NCI-H748 (cell line): ENCODE measurements around the gene URI1.
A peak's percentile ranks its signal among the peaks of the same experiment; 100 is the strongest.
"Not testable (repeated sequence)": the region's sequence is repeated elsewhere in the genome, so short reads cannot be mapped to it uniquely, and the experiment has no call there.

ENCODE experiments used
- DNase-seq: peaks from one replicate; lab custom pipeline; 2025; ENCODE audit not compliant: unreplicated experiment; lab: John Stamatoyannopoulos, UW

Gene URI1, protein sequence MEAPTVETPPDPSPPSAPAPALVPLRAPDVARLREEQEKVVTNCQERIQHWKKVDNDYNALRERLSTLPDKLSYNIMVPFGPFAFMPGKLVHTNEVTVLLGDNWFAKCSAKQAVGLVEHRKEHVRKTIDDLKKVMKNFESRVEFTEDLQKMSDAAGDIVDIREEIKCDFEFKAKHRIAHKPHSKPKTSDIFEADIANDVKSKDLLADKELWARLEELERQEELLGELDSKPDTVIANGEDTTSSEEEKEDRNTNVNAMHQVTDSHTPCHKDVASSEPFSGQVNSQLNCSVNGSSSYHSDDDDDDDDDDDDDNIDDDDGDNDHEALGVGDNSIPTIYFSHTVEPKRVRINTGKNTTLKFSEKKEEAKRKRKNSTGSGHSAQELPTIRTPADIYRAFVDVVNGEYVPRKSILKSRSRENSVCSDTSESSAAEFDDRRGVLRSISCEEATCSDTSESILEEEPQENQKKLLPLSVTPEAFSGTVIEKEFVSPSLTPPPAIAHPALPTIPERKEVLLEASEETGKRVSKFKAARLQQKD

DNA sequence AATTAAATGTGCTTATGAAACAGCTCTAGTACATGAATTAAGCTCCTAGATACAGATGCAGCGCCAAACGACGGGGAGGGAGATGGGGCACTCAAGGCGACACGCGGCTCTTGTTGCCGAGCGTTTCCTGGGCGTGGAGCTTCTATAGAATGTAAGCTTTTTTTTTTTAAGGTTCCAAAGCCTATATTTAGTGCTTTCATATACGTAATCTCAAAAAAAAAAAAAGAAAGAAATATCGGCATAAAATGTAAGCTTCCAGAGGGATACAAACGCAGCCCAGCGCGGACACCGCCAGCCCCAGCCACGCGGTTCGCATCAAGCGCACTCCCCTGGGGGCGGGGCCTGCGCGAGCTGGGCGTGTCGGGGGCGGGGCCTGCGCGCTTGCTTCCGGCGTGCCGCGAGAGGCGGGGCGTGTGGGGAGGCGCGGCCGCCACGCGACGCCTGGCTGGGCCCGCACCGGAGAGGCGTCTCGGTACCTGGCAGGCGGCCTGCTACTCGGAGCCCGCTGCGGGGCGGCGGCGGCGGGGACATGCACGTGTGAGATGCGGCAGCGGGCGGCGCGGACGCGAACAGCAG, at the start of gene URI1:
Gene URI1, plus strand, starts transcription at position 412 of the 576 bp plus-strand sequence. CDS start 309 bp downstream, outside the sequence.
- peak; percentile 87 for DNase-seq

DNA sequence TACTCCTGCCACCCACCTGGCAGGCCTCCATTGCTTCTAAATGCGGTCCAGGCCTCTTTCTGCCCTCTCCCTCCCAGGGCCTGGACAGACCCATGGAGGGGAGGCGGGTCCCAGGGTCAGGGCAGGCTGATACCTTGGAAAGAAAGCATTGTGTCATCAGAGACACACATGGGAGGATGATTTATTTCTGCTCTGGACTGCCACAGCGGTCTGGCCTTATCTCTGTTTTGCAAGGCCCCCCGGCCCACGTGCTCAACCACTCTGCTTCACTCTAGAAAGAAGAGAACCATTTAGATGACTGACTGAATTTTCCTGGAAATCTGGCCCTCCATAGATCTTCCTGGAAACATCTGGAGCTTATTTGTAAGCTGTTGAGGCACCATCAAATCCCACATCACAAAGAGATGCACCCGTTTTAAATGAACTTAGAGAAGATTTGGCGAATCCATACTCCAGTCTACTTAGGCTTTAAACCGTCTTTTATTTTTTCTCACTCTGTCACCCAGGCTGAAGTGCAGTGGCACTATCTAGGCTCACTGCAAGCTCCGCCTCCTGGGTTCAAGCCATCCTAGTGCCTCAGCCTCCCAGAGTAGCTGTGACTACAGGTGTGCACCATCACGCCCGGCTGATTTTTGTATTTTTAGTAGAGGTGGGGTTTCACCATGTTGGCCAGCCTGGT, 48.3 kb upstream of the URI1 start:
- no peak for DNase-seq

DNA sequence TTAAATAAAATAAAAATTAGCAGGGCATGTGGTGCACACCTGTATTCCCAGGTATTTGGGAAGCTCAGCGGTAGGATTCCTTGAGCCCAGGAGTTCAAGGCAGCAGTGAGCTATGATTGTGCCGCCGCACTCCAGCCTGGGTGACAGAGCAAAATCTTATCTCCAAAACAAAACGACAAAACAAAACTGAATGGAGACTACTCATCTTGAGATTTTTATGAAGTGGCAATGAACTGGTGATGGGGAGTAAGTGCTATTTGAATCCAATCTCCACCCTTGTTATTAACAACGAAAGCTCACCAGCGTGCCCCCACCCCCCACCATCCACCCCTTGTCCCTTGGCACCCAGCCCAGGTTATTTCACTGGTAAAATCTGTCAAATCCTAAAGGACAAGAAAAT, 45.2 kb upstream of the URI1 start:
- no peak for DNase-seq

DNA sequence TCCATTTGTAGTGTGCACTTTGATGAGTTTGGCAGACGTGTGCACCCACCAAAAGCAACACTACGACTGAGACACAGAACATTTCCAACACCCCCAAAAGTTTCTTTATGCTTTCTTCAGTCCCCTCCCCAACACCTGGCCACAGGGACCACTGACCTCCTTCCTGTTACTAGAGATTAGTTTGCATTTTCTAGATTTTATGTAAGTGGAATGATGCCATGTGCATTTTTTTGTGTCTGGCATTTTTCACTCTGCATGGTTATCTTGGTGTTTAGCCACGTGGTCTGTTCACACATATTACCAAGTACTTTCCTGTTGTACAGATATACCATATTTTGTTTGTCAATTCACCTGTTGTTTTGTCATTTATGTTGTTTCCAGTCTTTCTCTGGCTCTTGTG, 44.6 kb upstream of the URI1 start:
- no peak for DNase-seq

DNA sequence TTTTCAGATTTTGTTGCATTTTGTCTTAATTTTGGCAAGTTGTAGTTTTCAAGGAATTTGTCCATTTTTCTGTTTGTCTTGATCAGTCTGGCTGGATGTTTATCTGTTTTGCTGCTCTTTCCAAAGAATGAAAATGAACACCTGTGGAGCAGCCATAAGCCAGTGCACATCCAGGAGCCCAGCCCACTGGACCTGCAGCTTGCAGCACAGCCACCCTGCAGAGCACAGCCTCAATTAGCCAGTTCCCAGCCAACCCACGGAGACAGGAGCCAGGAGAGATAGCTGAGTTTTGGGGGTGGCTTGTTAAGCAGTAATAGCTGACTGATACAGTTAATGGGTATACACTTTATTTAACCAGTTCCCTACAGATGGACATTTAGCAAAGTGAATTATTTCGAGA, 38.0 kb upstream of the URI1 start:
- DNase-seq, result no peak

DNA sequence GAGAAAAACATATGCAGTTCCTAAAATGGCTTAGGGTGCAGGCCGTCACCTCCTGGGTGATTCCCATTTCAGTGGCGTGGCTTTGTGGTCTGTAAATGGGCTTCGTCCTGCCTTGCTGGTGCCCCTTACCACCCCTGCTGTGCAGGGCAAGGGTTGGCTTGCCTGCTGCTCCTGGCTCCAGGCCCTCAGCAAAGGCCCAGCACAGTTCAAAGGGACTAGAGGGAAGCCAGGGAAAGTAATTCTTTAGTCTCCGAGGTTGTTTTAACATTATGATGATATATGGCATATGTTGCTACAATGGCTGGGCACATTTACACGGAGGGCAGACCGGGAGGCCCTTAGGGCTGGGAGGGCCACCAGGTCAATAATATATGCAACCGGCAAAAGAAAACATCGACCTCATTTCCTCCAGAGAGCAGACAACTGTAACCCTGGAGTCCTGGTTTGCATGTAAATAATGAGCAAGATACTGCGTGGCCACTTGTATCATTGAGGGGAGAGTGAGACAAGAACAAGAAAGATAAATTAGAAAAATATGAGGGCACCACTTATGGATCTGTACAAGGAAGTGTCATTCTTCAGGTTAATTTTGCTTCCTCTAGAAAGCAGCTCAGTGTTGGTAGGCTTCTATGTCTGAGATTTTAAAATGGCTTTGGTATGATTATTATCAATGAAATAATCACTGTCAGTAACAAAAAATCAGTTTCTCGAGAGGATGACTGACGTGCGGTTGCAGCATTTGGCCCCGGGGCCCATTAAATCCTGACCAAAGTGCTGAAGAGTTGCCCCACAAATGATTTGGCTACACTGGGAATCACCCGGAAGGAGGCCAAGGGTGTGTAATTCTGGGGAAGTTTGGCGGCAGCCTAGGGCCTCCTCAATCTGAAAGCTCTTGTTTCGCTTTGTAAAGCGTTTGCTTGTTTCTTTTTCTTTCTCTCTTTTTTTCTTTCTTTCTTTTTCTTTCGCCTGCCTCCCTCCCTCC, 32.8 kb upstream of the URI1 start:
- DNase-seq, result no peak

DNA sequence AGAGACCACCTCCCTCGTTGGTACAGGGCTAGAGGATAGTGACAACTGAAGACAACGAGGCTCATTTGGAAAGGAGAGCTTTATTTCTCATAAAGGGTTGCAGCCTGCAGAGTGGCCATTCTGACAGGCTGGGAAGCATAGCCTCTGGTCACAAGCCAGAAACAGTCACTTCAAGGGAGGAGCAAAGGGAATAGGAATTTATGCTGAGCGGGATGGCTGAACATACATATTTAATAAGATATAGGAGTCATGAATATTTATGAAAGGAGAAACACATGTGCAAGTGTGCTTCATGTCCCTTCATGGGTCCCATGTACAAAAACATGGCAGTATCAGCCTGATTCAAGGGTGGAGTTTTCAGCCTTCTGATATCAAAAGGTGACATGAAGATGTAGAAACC, 27.1 kb upstream of the URI1 start:
- no peak for DNase-seq

DNA sequence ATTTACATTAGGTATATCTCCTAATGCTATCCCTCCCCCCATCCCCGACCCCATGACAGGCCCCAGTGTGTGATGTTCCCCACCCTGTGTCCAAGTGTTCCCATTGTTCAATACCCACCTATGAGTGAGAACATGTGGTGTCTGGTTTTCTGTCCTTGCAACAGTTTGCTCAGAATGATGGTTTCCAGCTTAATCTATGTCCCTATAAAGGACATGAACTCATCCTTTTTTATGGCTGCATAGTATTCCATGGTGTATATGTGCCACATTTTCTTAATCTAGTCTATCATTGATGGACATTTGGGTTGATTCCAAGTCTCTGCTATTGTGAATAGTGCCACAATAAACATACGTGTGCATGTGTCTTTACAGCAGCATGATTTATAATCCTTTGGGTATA, 26.2 kb upstream of the URI1 start:
- DNase-seq, result not testable (repeated sequence)

DNA sequence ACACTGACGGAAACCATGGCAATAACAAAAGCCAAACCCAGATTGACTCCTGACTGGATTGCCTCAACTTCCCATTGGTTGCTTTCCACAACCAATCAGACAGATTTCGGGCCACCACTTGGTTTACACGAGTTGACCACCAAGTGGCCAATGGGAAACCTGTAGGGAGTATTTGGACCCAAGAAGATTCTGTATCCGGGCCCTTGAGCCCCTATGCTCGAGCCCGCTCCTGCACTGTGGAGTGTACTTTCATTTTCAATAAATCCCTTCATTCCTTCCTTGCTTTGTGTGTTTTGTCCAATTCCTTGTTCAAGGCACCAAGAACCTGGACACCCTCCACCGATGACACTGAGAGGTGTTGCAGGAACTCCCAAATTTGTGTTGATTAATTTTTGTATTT, 24.1 kb upstream of the URI1 start:
- DNase-seq, result no peak

DNA sequence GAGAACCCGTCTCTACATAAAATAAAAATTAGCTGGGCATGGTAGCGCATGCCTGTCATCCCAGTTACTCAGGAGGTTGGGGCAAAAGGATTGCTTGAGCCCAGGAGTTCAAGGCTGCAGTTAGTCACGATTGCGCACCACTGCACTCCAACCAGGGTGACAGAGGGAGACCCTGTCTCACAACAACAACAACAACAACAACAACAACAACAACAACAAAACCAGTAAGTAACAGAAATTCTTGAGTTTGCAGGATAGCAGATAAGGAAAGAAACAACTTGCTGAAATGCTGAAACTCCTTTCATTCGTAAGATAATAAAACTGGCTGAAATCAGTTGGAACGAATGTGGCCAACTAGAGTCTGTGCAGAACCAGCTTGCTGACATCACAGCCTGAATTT, 23.1 kb upstream of the URI1 start:
- no peak for DNase-seq

DNA sequence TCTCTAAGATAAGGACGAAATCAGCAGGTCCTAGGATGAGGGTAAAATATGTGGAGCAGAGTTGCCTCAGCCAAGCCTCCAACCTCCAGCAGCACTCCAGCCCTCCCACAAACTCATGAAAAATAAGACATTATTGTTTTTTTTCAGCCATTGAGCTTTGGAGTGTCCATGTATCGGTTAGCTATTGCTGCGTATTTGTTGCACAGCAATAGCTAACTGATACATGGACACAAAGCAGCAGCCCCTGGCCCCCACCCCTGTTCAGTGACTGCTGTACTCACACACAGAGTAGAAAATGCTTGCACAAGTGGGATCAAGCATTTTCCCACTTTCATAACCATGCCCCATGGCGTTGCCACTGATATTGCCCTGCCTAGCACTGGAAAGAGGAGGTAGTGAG, 19.1 kb upstream of the URI1 start:
- no peak for DNase-seq

DNA sequence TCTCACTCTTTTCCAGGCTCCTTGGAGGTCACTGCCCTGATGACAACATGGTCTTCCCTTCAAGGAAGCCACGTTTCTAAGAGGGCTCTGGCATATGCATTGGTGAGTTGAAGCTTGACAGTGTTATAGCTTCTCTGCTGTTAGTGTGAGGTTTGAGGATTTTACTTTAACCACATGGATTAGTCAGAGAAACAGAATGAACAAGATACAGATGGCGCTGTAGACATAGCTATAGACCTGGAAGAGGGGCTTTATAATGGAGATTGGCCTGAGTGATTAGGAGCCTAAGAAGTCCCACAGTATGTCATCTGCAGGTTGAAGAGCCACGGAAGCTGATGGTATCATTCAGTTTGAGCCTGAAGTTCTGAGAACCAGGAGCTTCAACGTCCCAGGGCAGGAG, 18.4 kb upstream of the URI1 start:
- no peak for DNase-seq

DNA sequence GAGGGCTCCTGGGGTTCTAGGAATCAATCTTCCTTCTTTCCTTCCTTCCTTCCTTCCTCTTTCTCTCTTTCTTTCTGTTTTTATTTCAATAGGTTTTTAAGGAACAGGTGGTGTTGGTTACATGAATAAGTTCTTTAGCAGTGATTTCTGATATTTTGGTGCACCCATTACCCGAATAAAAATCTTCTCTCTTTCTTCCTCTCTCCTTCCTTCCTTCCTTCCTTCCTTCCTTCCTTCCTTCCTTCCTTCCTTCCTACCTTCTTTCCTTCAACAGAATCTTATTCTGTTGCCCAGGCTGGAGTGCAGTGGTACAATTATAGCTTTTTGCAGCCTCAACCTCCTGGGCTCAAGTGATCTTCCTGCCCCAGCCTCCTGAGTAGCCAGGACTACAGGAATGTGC, 16.0 kb upstream of the URI1 start:
- no peak for DNase-seq

DNA sequence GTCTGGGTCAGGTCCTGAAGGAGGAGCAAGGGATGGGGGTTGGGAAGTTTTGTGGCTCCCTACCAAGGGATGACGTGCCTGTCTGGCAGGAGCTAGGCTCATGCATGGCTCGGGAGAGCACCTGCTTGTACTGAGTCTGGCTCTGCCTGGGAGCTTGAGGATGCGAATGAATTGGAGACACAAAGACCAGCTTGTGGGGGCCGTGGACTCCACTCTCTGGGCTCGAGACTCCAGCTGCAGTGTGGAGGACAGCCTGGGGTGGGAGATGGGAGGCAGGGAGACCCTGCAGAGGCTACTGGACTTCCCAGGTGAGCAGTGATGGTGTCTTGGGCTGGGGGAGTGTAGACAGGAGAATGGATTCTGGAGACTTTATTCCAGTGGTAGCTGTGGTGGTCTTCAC, 15.2 kb upstream of the URI1 start:
- no peak for DNase-seq

DNA sequence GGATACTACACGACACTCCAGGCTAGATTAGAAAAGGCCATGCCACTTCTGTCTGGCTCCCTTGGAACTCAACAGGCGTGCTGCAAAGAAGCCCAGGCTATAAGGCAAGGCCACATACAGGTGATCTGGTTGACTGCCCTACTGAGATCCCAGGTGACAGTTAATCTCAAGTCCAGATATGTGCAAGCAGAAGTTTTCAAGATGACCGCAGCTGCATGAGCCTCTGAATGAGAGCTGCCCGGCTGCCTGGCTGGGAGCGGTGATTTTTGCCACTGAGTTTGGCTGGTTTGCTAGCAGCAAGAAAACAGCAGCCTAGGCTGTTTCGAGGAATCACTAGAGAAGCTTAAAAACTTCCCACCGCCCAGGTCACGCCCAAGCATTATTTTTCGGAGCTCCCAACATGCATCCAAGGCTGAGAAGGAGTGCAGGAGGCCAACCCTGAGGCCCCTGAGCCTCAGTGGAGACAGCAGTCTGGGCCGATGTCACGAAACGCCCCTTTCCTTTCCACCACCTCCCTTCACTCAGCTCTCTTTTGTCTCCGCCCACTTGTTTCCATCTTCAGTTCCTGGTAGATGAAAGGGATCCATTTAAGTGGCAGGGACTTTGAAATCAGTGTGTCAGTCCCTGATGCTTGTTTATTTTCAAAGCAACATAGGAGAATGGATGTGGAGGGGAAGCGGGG, 14.0 kb upstream of the URI1 start:
- DNase-seq, result no peak

DNA sequence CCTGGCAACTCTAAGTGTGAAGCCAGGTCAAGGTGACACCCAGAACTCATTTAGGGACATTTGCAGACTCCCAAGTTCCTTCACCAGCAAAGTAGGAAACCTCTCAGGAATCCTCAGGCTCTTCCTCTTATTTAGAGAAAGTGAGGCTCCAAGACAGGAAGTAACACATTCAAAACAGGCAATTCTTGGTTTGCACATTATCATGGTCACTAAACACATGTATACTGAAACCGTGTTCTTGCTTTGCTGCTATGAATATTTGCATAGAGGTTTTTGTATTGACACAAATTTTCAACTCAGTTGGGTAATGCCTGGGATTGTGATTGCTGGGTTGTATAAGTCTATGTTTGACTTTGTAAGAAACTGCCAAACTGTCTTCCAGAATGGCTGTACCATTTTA, 13.2 kb upstream of the URI1 start:
- DNase-seq, result no peak

DNA sequence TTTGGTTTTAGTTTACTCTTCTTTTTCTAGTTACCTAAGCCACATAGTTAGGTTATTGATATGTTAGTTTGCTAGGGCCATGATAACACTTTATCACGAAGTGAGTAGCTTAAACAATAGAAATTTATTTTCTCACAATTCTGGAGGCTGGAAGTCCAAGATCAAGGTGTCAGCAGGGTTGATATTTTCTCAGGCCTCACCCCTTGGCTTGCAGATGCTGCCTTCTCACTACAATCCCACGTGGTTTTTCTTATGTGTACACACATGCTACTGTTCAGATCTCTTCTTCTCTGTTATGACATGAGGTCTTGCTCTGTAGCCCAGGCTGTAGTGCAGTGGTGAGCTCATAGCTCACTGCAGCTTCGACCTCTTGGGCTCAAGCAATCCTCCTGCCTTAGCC, 7.8 kb upstream of the URI1 start:
- DNase-seq, result no peak

DNA sequence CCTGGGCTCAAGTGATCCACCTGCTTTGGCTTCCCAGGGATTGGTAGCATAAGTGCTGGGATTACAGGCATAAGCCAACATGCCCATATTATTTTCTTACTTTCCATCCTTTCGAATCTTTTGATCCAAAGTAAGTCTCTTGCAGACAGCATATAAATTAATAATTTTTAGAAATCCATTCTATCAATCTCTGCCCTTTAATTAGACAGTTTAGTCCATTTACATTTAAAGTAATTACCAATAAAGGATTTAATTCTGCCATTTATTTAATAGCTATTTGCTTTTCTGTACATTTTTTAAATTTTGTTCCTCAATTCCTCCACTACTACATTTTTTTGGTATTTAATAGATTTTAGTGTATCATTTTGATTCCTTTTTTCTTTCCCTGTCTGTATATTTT, 7.3 kb upstream of the URI1 start:
- no peak for DNase-seq

DNA sequence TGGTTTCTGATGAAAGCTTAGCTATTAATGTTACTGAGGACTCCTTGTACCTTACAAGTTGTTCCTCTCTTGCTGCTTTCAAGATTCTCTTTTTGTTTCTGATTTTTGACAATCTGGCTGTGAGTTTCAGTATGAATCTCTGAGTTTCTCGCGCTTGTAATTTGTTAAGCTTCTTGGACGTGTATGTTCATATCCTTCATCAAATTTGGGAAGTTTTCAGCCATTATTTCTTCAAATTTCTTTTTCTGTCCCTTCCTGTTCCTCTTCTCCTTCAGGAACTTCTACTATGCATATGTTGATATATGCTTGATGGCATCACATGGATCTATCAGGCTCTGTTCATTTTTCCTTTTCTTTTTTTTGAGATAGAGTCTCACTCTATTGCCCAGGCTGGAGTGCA, 5.6 kb upstream of the URI1 start:
- DNase-seq, result no peak

DNA sequence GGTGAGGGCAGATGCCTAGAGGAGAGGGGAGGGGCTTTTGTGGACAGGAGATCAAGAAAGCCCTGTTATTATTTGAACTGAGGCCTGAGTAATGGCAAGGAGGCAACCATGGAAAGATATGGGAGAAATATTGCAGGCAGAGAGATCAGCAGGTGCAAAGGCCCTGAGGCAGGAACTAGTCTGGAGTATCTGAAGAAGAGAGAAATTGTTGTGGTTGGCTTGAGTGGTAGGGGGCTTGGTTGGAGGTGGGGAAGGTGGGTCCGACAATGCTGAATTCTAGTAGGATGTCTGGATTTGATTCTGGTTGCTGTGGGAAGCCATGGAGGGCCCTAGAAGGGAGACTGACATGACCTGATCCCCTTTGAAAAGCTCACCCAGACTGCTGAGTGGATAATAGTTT, 2.4 kb upstream of the URI1 start:
- no peak for DNase-seq
